ENCODE results near the gene MRPS5.
A peak's percentile ranks its signal among the peaks of the same experiment; 100 is the strongest.

MRPS5 gene

DNA sequence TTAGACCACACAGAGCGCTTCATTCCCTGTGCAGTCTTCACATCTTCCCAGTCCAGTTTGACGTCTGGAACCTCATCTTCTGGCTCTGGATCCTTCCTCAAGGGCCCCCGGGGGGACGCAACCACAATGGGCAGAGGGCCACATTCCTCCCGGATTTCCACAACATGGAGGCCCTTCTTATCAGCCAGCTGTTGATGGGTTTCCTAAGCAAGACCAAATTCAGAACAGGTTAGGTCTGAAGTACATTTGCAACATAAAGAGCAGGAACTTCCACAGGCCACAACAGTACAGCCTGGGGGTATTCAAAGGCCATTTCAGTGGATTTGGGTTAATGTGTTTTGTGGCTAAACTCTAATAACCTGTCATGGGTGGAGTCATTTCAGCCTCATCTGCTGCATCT, 34.2 kb downstream of the MRPS5 start:
- no peak for DNase-seq

DNA sequence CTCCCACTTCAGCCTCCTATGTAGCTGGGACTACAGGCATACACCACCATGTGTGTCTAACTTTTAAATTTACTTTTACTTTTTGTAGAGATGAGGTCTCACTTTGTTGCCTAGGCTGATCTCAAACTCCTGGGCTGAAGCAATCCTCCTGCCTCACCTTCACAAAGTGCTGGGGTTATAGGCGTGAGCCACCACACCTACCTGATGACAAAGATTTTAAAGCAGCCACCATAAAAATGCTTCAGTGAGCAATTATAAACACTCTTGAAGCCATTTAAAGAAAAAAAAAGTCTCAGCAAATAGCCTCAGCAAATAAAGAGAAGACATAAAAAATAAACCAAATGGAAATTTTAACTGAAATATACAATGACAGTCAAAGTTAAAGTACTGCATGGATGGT, 35.6 kb downstream of the MRPS5 start:
- no peak for DNase-seq

DNA sequence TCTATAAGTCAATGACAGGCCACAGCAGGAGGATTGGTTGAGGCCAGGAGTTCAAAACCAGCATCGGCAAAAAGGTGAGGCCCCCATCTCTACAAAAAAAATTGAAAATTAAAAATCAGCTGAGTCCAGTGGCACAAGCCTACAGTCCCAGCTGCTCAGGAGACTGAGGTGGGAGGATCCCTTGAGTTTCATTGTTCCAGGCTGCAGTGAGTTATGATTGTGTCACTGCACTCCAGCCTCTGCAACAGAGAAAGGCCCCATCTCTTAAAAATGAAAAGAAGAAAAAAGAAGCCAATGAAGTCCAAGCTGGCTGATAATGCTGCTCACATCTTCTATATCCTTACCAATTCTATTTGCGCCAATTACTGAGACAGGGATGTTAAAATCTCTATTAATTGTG, 39.1 kb downstream of the MRPS5 start:
- DNase-seq = no peak

GRCh38 chr2:95079199-95079683, 42.4 kb downstream of the MRPS5 start:
- DNase-seq = no peak

DNA sequence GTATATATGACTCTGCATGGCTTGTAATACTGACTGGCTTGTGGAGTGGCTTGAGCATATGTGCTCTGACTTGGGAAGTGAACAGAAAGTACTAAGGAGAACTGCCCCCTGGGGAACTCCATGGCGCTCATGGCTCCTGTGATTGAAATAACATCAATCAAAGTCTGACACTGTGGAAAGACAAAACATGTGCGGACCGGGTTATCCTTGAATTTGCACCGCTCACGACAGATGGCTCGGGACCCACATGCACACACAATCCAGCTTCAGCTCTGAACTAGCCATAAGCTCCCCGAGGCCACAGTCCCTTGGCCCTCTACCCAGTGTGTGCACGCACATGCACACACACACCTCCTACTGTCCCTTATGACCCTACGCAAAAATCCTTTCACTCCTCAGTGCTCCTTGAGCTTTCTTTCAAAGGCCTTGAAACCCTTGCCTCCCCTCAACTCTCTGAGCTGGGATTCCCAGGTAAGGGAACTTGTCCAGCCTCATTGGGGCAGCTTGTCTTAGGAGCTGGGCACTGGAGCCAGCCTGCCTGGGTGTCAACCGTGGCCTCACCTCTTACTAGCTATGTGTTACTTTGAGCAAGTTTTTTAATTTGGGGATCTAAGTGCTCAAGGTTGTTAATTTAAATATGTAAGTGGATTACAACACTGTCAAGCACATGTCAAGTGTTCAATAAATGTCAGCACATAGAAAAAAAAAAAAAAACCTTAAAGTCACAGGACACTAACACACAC, 43.6 kb downstream of the MRPS5 start:
- no peak for DNase-seq

DNA sequence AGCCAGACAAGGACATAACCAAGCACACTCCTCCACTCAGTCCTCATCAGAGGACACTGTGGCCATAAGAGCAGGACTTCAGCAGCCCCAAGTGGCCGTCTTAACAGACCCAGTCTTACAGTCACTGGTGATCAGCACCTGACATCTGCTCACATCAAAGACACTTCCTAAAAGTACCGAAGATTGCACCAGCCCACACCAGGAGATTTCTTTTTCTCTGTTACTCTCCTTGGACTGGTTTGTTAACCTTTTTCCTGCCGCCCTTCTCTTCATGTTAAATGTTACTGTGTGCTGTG, 44.1 kb downstream of the MRPS5 start:
- no peak for DNase-seq

DNA sequence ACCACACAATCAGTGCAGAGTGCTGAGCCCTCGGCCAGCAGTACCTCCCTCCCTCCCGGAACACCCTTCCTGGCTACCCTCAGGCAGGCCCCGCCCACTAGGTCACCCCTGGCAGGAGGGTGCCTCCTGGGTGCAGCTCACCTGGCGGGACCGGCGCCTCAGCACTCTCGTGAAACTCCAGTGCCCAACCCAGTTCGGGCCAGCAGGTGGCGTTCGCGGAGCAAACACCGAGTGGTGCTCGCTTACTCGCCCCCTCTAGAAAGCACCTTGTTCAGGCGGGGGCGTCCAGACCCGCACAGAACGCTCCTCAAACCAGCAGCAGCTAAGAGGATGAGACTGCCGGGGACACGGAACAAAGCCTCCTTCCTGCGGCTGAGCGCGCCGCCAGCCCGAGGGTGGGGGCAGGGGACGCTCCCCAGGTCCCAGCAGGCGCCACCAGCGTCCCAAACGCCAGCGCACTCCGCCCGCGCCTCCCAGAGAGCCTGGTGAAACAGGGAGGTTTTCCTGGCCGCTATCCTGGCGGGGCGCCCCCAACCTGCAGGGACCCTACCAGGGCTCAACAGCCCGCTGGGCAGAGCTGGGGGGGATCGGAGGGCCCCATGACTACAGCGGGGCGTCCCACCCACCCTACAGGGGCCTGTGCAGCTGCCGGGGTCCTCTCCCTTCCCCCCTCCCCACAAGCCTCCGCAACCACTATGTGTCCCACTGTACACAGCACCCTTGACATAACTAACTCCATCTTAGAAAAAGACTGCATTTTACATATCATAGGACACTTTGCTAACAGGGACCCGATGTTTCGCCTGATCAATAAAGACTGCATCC, 44.7 kb downstream of the MRPS5 start:
- peak; percentile 87 for DNase-seq

DNA sequence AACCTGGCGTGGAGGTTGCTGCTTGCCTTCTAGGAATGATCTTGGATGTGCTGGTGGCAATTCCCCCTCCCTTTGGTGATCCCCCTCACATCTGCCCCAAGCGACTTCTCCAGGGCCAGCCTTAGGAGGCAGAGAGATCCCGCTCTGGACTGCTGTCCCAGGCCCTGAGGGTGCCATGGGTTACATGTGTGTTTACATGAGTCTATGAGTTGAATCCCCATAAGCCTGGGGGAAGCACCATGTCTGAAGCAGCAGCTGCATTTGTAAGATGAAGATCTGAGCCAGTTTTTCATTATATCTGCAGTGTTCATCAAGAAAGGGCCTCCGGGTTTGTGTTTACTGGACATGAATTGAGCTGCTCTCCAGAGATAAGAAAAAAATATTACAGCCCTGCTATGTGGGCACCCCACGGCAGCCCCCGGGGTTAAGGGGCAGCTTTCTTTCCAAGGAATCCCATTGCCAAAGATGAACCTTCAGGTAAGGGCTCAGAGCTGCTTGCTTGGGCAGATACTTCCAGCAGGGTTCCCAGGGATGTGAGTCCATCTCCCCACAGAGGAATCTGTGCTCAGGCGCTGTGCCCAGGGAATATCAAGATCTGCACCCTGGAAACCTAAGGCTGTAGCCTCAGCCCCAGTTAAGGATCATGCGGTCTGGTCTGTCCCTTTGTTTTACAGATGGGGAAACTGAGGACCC, 46.0 kb downstream of the MRPS5 start:
- no peak for DNase-seq

DNA sequence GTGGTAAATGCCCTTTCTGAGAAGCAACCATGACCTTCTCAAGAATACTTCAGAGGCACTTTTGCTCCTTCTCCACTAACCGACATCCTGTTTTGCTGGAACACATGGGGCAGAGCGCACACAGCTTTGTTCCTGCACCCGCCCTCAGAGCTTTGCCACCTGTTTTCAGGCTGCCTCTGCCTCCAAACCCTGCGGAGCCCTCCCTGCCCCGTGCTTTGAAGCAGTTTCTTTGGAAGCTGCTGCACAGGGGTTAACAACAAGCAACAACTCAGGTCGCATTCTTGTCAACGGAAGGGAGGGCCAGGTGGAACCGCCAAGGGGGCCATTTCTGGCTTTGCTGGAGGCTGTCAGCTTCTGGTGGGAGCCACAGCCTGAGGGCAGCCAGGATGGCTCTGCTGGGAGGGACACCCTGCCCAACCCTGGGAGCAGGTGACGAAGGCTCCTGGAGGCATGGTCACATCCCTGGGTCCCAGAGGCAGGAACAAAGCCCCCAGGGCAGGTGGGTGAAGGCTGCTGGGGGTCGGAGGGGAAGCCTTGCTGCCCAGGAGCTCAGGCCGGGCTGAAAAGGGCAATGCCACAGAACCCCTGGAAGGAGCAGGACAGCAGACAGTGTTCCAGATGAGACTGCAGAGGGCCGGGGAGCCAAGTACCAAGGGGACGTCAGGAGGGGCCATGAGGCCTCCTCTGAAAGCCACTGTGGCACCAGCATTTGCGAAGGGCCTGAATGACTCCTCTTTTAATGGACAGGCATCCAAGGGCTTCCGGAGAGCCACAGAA, 46.8 kb downstream of the MRPS5 start:
- DNase-seq = peak; percentile 40

- DNase-seq = no peak
Measured at GRCh38 chr2:95073856-95074662, 47.5 kb downstream of the MRPS5 start.

DNA sequence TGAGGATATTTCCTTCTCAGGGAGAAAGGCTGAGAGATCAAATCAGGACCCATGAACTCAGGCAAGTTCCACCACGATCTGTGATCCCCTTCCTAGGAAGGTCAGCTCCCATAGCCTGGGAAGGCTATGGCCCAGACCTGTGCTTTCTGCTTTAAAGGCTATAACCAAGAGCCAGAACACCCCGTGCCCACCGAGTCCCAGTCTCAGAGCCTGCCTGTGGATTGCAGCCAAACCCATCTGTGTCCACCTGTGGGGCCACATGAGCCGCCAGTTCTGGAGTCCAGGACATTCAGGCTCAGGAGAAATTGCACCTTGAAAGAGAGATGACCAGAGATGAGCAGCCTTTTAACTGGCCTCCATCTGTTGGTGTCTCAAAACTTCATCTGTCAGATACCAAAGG, 49.2 kb downstream of the MRPS5 start:
- no peak for DNase-seq

DNA sequence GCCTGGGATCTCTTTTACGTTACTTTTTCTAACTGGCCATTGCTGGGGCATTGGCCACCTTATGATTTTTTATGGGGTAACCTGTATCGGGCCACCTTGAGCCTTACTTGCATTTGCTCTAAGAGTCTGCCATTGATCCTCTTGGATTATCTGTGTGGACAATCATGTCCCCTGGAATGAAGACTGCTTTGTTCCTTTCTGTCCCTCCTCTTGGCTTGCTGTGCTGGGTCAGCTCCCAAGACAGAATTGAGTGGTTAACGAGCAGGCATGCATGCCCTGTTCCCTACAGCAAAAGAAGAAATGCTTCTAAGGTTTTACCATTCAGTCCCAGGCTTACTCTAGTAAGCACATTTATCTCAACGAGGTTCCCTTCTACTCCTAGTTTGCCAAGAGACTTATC, 49.8 kb downstream of the MRPS5 start:
- DNase-seq = no peak

DNA sequence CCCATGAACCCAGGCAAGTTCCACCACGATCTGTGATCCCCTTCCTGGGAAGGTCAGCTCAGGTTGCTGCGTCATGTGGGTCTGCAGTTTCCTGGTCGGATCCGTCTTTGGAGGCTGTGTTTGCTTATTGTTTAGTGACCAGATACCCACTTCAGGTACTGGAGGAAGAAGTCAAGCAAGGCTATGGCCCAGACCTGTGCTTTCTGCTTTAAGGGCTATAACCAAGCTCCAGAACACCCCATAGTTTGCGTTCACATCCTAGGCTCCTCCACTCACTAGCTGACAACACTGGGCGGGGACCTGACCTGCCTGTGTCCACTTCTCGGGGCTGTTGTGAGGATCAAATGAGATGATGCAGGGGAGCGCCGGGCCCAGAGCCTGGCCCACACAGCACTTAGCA, 52.1 kb downstream of the MRPS5 start:
- no peak for DNase-seq

- no peak for DNase-seq
Measured at GRCh38 chr2:95068256-95068655, 53.4 kb downstream of the MRPS5 start.

DNA sequence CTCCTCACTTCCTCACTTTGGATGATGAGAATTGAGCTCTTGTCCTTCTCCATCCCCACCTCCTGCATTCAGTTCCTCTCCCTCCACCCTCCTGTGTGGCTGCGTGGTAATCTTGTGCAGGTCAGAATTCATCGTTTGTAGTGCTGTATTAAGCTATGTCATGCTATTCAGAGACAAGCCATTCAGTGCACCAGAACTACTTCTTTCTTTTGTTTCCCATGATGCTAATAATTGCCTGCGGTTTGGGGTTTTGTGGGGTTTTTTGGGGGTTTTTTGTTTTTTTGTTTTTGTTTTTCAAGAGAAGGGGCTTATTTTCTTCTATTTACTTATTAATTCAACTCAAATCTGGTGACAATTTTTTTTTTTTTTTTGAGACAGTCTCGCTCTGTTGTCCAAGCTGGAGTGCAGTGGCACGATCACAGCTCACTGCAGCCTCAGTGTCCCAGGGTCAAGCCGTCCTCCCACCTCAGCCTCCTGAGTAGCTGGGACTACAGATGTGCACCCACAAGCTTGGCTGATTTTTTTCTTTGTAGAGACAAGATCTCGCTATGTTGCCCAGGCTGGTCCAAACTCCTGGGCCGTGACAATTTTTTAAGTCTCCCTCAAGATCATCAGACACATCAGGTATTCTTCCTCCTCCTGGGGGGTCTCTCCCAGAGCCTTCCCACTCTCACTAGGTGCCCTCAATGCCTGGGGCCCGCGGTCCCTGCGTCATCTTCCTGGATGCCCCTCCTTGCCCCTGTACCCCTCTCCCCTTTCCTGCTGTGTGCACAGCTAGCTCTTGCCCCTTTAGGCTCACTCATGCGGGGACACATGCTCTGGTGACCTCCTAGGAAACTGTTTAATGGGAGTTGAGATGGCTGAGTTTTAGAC, 58.3 kb downstream of the MRPS5 start:
- no peak for DNase-seq

- DNase-seq = no peak
Measured at GRCh38 chr2:95062242-95063085, 59.1 kb downstream of the MRPS5 start.

- no peak for DNase-seq
Measured at GRCh38 chr2:95061601-95062183, 59.9 kb downstream of the MRPS5 start.

DNA sequence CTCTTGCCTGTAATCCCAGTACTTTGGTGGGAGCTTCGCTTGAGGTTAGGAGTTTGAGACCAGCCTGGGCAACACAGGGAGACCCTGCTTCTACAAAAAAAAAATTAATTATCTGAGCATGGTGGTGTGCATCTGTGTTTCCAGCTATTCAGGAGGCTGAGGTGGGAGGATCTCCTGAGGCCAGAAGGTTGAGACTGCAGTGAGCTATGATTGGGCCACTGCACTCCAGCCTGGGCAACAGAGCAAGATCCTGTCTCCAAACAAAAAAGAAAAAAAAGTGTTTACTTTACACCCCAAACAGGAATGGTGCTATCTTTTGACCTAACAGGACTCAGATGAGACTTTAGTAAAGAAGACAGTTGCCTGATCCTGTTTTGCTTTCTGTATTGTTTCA, 60.5 kb downstream of the MRPS5 start:
- DNase-seq = no peak

DNA sequence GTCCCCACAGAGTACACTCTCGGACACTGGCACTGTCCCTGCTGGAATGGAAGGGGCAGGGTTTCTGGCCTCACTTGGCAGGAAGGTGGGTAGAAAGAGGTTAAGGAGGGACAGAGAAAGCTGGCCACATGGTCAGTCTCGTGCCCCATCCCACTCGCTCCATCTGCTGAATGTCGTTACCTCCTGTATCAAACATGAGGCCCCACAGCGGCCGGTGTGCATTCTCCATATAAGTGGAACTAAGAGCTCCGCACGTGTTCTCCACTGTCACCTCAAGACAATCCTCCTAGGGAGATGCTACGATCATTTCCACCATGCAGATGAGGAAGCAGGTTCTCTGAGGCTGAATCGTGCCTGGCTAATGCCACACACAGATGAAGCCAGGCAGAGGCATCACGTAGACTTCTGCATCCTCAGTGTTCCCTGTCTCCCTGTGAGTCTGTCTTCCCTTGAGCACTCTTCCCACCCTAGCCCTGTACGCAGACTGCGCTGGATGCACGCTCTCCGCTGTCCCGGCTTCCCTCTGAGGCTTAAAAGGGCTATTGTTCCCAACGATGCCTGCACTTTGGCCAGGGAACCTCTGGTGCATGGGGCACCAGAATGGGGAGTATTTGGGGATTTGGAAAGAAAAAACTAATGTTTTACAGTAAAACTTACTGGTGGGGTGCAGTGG, 61.0 kb downstream of the MRPS5 start:
- DNase-seq = no peak

Data from effector CD4-positive, alpha-beta T cell (primary cell).